Fibroblast of lung (primary cell): ENCODE results near the gene ANKS1A. TPM values are rescaled to one million over a fixed set of nuclear protein-coding genes. Genes with fewer than 3 reads are reported as not detected.

ENCODE experiments used
- DNase-seq, 2 donors: peaks; one replicate each; pipeline versions ENCODE4 v3.0.0 to v3.0.0-alpha.2; 2010; ENCODE audit warnings: low read depth in 2 of 2
- H2AFZ ChIP-seq: 2 replicates; pipeline ENCODE4 v1.5.1; 2012; ENCODE audit warnings: low read length, control low read depth, inconsistent platforms
- H3K27ac ChIP-seq: 2 replicates; pipeline ENCODE4 v1.5.1; 2011; ENCODE audit warnings: low read length, control low read depth; ENCODE audit not compliant: insufficient read depth
- H3K27me3 ChIP-seq: 2 replicates; pipeline ENCODE4 v1.5.1; 2011; ENCODE audit warnings: mild to moderate bottlenecking, low read length; ENCODE audit not compliant: control insufficient read depth, insufficient read depth
- H3K36me3 ChIP-seq: 2 replicates; pipeline ENCODE4 v1.5.1; 2011; ENCODE audit warnings: low read length; ENCODE audit not compliant: control insufficient read depth, insufficient read depth
- H3K4me1 ChIP-seq: 2 replicates; pipeline ENCODE4 v1.5.1; 2011; ENCODE audit warnings: low read length; ENCODE audit not compliant: control insufficient read depth, insufficient read depth; ENCODE audit errors: extremely low read depth
- H3K4me2 ChIP-seq: 2 replicates; pipeline ENCODE4 v1.5.1; 2011; ENCODE audit warnings: low read length, control low read depth; ENCODE audit not compliant: insufficient read depth; ENCODE audit errors: extremely low read depth
- H3K4me3 ChIP-seq, 4 experiments: fragments of 200-600 bp in 1 of 4; sonication (generic) in 1 of 4; replicated peaks in 1 of 4; 2 replicates each; pipeline ENCODE4 v1.5.1; 2011 to 2016; ENCODE audit warnings: low read length in 4 of 4, low read depth in 3 of 4, mild to moderate bottlenecking in 3 of 4, control low read depth in 2 of 4, inconsistent platforms in 1 of 4, mixed read lengths in 1 of 4; ENCODE audit not compliant: insufficient read depth in 1 of 4; ENCODE audit errors: control extremely low read depth in 1 of 4
- H3K79me2 ChIP-seq: 2 replicates; pipeline ENCODE4 v1.5.1; 2012; ENCODE audit warnings: mild to moderate bottlenecking, low read length, inconsistent platforms; ENCODE audit not compliant: control insufficient read depth, insufficient read depth
- H3K9ac ChIP-seq: 2 replicates; pipeline ENCODE4 v1.5.1; 2011; ENCODE audit warnings: mild to moderate bottlenecking, low read length, control low read depth; ENCODE audit not compliant: insufficient read depth
- H3K9me3 ChIP-seq: 2 replicates; pipeline ENCODE4 v1.5.1; 2012; ENCODE audit warnings: low read depth, low read length; ENCODE audit not compliant: control insufficient read depth, insufficient read depth
- H4K20me1 ChIP-seq: 2 replicates; pipeline ENCODE4 v1.5.1; 2011; ENCODE audit warnings: low read length; ENCODE audit not compliant: control insufficient read depth, insufficient read depth; ENCODE audit errors: extremely low read depth
- EZH2 ChIP-seq: IDR thresholded peaks from 2 replicates; pipeline ENCODE4 v1.5.1; 2012; ENCODE audit warnings: low read length, control low read depth, mild to moderate bottlenecking; ENCODE audit errors: missing control alignments
- polyA plus RNA-seq, 2 donors: library from polyadenylated mRNA; depleted of rRNA in 1 of 2; stranded (reverse) in 1 of 2; unstranded in 1 of 2; fragments of >200 nt; gene quantifications; 2 replicates each; pipeline ENCODE4 v1.2.1, GENCODE V29; 2011 to 2012; ENCODE audit warnings: missing spikeins in 1 of 2
- total RNA-seq: library from RNA; depleted of rRNA; stranded (reverse); fragments of >200 nt; gene quantifications from 2 replicates; pipeline ENCODE4 v1.2.1, GENCODE V29; 2014
- TF ChIP-seq, protein P1 (sequence below), 2 donors: IDR thresholded peaks in 1 of 2; conservative IDR thresholded peaks in 1 of 2; 1 replicate in 1 of 2; 2 replicates in 1 of 2; pipeline ENCODE4 v1.5.1; 2011 to 2012; ENCODE audit warnings: low read length in 2 of 2, control low read depth in 1 of 2, inconsistent platforms in 1 of 2, low read depth in 1 of 2, mild to moderate bottlenecking in 1 of 2

ANKS1A gene
- total and polyA plus RNA-seq, 2 donors (not counting 1 experiment from before 2014, with no cell fraction given): 3.6 to 7.8 TPM

DNA sequence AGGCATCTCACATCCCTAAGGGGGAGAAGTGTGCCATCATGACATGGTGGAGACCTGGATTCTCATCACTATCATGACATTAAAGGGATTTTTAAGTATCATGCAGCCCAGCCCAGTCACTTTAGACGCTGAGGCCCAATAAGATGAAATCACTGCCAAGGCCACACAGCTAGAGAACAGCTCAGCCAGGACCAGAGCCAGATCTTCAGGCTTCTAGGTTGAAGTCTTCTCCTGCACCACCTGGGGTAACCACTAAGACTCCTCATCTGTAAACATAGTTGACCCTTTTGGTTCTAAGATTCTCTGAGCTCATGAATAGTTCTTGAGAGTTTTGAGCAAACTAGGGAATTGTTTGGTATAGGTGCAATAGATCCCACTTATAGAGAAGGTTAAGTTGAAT is 126.9 kb downstream of the ANKS1A start:
- DNase-seq: peak in 1 of 2 donors; percentile 20
- no peak overlapping the region for H3K4me3 ChIP-seq

DNA sequence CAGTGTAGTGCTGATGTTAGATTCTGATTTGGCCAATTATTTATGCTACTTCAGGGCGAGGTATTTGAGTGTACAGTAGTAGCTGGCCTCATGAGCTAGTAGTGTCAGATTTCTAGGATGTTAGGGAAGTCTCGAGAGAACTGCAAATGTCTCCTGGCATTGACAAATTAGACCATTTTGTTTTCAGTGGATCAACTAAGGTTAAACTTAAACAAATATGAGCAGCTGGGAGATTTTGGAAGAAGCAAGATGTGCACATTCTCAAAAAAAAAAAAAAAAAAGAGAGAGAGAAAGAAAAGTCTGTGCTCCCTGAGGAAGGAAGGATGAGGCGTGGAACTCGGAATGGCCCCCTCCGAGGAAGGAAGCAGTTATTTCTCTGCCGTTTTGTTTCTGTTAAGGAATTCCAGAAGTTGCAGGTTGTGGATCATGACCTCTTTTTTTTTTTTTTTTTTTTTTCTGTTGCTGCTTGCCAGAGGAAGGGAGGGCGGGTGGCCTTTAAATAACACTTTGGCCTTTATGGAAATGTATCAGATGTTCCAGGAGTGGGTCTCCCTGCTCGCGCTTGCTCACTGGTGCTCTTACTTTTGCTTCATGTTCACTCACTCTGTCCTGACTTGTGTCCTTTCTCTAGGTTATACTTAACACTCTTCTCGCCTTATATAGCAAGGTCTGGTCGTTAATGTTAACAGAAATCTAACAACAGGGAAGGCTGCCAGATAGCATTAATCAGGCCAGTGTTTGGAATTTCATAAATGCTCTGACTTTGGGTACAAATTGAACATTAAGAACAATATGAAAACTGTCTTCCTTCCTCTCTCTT is 127.7 kb downstream of the ANKS1A start:
- Histone ChIP-seq H3K9me3 (no peaks in the 10 kb centered on the region), H3K4me1 (peaks cover 26% of the 10 kb centered on the region), H3K9ac (no peak overlapping the region), H2AFZ (peak overlapping the region; percentile 60), H3K4me3 (peak overlapping the region; percentile 25 to 50 (median 40)), H3K36me3 (no peaks in the 10 kb centered on the region), H3K79me2 (no peaks in the 10 kb centered on the region), H4K20me1 (no peaks in the 10 kb centered on the region), H3K4me2 (peak overlapping the region; percentile 77), H3K27ac (peak overlapping the region; percentile 64), H3K27me3 (no peaks in the 10 kb centered on the region)
- peak; percentile 69 to 93 for DNase-seq
- TF ChIP-seq, protein P1, sequence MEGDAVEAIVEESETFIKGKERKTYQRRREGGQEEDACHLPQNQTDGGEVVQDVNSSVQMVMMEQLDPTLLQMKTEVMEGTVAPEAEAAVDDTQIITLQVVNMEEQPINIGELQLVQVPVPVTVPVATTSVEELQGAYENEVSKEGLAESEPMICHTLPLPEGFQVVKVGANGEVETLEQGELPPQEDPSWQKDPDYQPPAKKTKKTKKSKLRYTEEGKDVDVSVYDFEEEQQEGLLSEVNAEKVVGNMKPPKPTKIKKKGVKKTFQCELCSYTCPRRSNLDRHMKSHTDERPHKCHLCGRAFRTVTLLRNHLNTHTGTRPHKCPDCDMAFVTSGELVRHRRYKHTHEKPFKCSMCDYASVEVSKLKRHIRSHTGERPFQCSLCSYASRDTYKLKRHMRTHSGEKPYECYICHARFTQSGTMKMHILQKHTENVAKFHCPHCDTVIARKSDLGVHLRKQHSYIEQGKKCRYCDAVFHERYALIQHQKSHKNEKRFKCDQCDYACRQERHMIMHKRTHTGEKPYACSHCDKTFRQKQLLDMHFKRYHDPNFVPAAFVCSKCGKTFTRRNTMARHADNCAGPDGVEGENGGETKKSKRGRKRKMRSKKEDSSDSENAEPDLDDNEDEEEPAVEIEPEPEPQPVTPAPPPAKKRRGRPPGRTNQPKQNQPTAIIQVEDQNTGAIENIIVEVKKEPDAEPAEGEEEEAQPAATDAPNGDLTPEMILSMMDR (conservative IDR thresholded peaks at IDR 0.05 in 1 of 2, IDR thresholded peaks at IDR 0.05 in 1 of 2; ENCODE audit: low read depth in 1 of 2, low read length in 2 of 2): no peak
- no peak for TF ChIP-seq EZH2

More for the DNA sequence above, 126.9 kb downstream of the ANKS1A start:
- H3K36me3 ChIP-seq: no peaks in the 10 kb centered on the region
- H3K4me2 ChIP-seq: peak overlapping the region; percentile 77
- no peak overlapping the region for H2AFZ ChIP-seq
- no peaks in the 10 kb centered on the region for H3K79me2 ChIP-seq
- no peak overlapping the region for H3K27ac ChIP-seq
- H3K27me3 ChIP-seq: no peaks in the 10 kb centered on the region
- H3K4me1 ChIP-seq: peaks cover 26% of the 10 kb centered on the region
- no peak overlapping the region for H3K9ac ChIP-seq
- TF ChIP-seq EZH2: no peak
- TF ChIP-seq, protein P1 (conservative IDR thresholded peaks at IDR 0.05 in 1 of 2, IDR thresholded peaks at IDR 0.05 in 1 of 2; ENCODE audit: low read depth in 1 of 2, low read length in 2 of 2): no peak
- no peaks in the 10 kb centered on the region for H4K20me1 ChIP-seq
- no peaks in the 10 kb centered on the region for H3K9me3 ChIP-seq

DNA sequence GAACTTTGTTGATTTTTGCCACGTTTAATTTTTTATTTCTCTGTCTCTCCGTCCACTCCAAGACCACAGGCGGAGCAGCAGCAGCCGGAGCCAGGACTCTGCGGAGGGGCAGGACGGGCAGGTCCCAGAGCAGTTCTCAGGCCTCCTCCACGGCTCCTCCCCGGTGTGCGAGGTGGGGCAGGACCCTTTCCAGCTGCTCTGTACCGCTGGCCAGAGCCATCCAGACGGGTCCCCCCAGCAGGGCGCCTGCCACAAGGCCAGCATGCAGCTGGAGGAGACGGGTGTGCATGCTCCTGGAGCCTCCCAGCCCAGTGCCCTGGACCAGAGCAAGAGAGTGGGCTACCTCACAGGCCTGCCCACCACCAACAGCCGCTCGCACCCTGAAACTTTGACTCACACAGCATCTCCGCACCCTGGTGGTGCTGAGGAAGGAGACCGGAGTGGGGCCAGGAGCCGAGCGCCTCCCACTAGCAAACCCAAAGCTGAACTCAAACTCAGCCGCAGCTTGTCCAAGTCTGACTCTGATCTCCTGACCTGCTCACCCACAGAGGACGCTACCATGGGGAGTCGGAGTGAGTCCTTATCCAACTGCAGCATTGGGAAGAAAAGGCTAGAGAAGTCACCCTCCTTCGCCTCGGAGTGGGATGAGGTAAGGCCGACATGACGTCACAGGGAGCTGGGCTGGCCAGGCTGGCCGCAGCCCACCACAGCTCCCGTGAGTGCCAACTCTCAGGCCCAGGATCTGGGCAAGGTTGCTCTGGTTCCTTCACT is 128.5 kb downstream of the ANKS1A start:
- peak overlapping the region; percentile 64 for H3K27ac ChIP-seq
- TF ChIP-seq, protein P1 (conservative IDR thresholded peaks at IDR 0.05 in 1 of 2, IDR thresholded peaks at IDR 0.05 in 1 of 2; ENCODE audit: low read depth in 1 of 2, low read length in 2 of 2): peak in 1 of 2 donors; percentile 15
- TF ChIP-seq EZH2: no peak
- H3K9ac ChIP-seq: peak overlapping the region; percentile 26
- H3K27me3 ChIP-seq: no peaks in the 10 kb centered on the region
- H3K9me3 ChIP-seq: no peaks in the 10 kb centered on the region
- peak overlapping the region; percentile 4 for H2AFZ ChIP-seq
- H3K79me2 ChIP-seq: no peaks in the 10 kb centered on the region
- no peaks in the 10 kb centered on the region for H4K20me1 ChIP-seq
- H3K4me2 ChIP-seq: peak overlapping the region; percentile 77
- peaks cover 26% of the 10 kb centered on the region for H3K4me1 ChIP-seq
- DNase-seq: peak in 1 of 2 donors; percentile 62
- peak overlapping the region; percentile 25 to 50 (median 40) for H3K4me3 ChIP-seq
- no peaks in the 10 kb centered on the region for H3K36me3 ChIP-seq
